IMR-90 (cell line): ENCODE measurements around the gene OFD1. TPM values are rescaled to one million over a fixed set of nuclear protein-coding genes. Genes with fewer than 3 reads are reported as not detected.

Experiments used
- ATAC-seq: fragments of 200-7000 bp; cut with Tn5 transposase; 2 replicates; pipeline ENCODE4 v1.9.1; 2020; ENCODE audit warnings: low read depth, mild to moderate bottlenecking, moderate library complexity
- BruUV-seq: library from RNA; stranded (reverse); fragments of 400-500 nt; replicated peaks from 2 replicates; lab custom pipeline; 2021; lab: Mats Ljungman, UMichigan
- CTCF ChIA-PET: fragments of 300-600 bp; formaldehyde crosslinking; extraction: SDS; loops from one replicate; lab custom pipeline; 2021; ENCODE audit warnings: antibody characterized with exemption; lab: Yijun Ruan, JAX
- POLR2A ChIA-PET: fragments of 300-600 bp; sonication (Branson Sonifier 250); formaldehyde crosslinking; loops from one replicate; lab custom pipeline; 2022; ENCODE audit warnings: antibody characterized with exemption; ENCODE audit not compliant: unreplicated experiment; lab: Charles Lee
- DNase-seq: peaks from one replicate; pipeline ENCODE4 v3.0.0; 2013
- H2AFZ ChIP-seq: replicated peaks from 2 replicates; pipeline ENCODE3; 2013; ENCODE audit warnings: low read length, mild to moderate bottlenecking; ENCODE audit not compliant: poor library complexity
- H2AK5ac ChIP-seq: 2 replicates; pipeline ENCODE4 v1.6.1; 2013; ENCODE audit warnings: low read depth, low read length, inconsistent platforms
- H2AK9ac ChIP-seq: replicated peaks from 2 replicates; pipeline ENCODE3; 2013; ENCODE audit warnings: mild to moderate bottlenecking, low read depth, low read length, moderate library complexity; ENCODE audit not compliant: poor library complexity
- H2BK120ac ChIP-seq: 2 replicates; pipeline ENCODE4 v1.6.1; 2013; ENCODE audit warnings: low read depth, low read length, inconsistent platforms
- H2BK15ac ChIP-seq: 3 replicates; pipeline ENCODE4 v1.6.1; 2013; ENCODE audit warnings: low read depth, low read length, inconsistent platforms
- H2BK20ac ChIP-seq: 2 replicates; pipeline ENCODE4 v1.6.1; 2013; ENCODE audit warnings: low read depth, mild to moderate bottlenecking, inconsistent platforms, low read length, moderate library complexity
- H2BK5ac ChIP-seq: 2 replicates; pipeline ENCODE4 v1.6.1; 2013; ENCODE audit warnings: mild to moderate bottlenecking, low read depth, low read length, inconsistent platforms; ENCODE audit not compliant: poor library complexity, severe bottlenecking
- H3K14ac ChIP-seq: replicated peaks from 2 replicates; pipeline ENCODE4 v1.6.1; 2013; ENCODE audit warnings: low read depth, low read length, inconsistent platforms
- H3K18ac ChIP-seq: 2 replicates; pipeline ENCODE4 v1.6.1; 2013; ENCODE audit warnings: low read depth, low read length, control low read depth
- H3K23ac ChIP-seq: 2 replicates; pipeline ENCODE4 v1.6.1; 2013; ENCODE audit warnings: low read depth, low read length, inconsistent platforms
- H3K27ac ChIP-seq: 2 replicates; pipeline ENCODE4 v1.5.1; 2013; ENCODE audit warnings: mild to moderate bottlenecking, control low read depth, low read length; ENCODE audit not compliant: insufficient read depth
- H3K27me3 ChIP-seq: 2 replicates; pipeline ENCODE4 v1.6.1; 2013; ENCODE audit warnings: low read length; ENCODE audit not compliant: control insufficient read depth, insufficient read depth
- H3K36me3 ChIP-seq: 2 replicates; pipeline ENCODE4 v1.6.1; 2013; ENCODE audit warnings: low read length, mixed read lengths; ENCODE audit not compliant: control insufficient read depth, insufficient read depth
- H3K4ac ChIP-seq: 2 replicates; pipeline ENCODE4 v1.6.1; 2013; ENCODE audit warnings: low read depth, low read length, inconsistent platforms
- H3K4me1 ChIP-seq: 2 replicates; pipeline ENCODE4 v1.6.1; 2013; ENCODE audit warnings: low read length, mixed read lengths; ENCODE audit not compliant: control insufficient read depth, insufficient read depth
- H3K4me2 ChIP-seq: 2 replicates; pipeline ENCODE4 v1.6.1; 2013; ENCODE audit warnings: low read depth, mild to moderate bottlenecking, control low read depth, low read length, moderate library complexity
- H3K4me3 ChIP-seq: 2 replicates; pipeline ENCODE4 v1.5.1; 2013; ENCODE audit warnings: low read depth, mild to moderate bottlenecking, control low read depth, low read length, moderate library complexity; ENCODE audit not compliant: insufficient read depth
- H3K56ac ChIP-seq: 2 replicates; pipeline ENCODE4 v1.6.1; 2013; ENCODE audit warnings: low read length, inconsistent platforms; ENCODE audit not compliant: insufficient read depth; ENCODE audit errors: extremely low read depth
- H3K79me1 ChIP-seq, 2 experiments: 2 replicates each; pipeline ENCODE4 v1.6.1; 2013; ENCODE audit warnings: low read length in 2 of 2, inconsistent platforms in 1 of 2, low read depth in 1 of 2
- H3K9ac ChIP-seq: 2 replicates; pipeline ENCODE4 v1.6.1; 2013; ENCODE audit warnings: low read depth, low read length, control low read depth
- H3K9me1 ChIP-seq: 2 replicates; pipeline ENCODE4 v1.6.1; 2013; ENCODE audit warnings: low read length, inconsistent platforms; ENCODE audit not compliant: insufficient read depth
- H3K9me3 ChIP-seq: 2 replicates; pipeline ENCODE4 v1.6.1; 2013; ENCODE audit warnings: low read length; ENCODE audit not compliant: control insufficient read depth, insufficient read depth
- H4K20me1 ChIP-seq: 2 replicates; pipeline ENCODE4 v1.6.1; 2013; ENCODE audit warnings: low read length, inconsistent platforms; ENCODE audit not compliant: insufficient read depth
- H4K5ac ChIP-seq: 2 replicates; pipeline ENCODE4 v1.6.1; 2013; ENCODE audit warnings: mild to moderate bottlenecking, low read depth, low read length, control low read depth
- H4K8ac ChIP-seq, 2 experiments: 2 replicates each; pipeline ENCODE4 v1.6.1; 2013; ENCODE audit warnings: low read depth in 2 of 2, low read length in 2 of 2, control low read depth in 1 of 2, inconsistent platforms in 1 of 2
- H4K91ac ChIP-seq: 2 replicates; pipeline ENCODE4 v1.6.1; 2013; ENCODE audit warnings: low read depth, low read length, inconsistent platforms; ENCODE audit not compliant: insufficient read depth
- CEBPB ChIP-seq: IDR thresholded peaks from 2 replicates; pipeline ENCODE4 v1.6.1; 2012; ENCODE audit warnings: low read depth, low read length, improper control_type of control experiment
- CHD1 ChIP-seq: IDR thresholded peaks from 2 replicates; pipeline ENCODE4 v1.6.1; 2012; ENCODE audit warnings: low read depth, low read length, improper control_type of control experiment
- CTCF ChIP-seq: conservative IDR thresholded peaks from 2 replicates; pipeline ENCODE4 v1.5.1; 2012; ENCODE audit warnings: mild to moderate bottlenecking, low read depth, low read length, improper control_type of control experiment
- FOS ChIP-seq: fragments of 150-350 bp; IDR thresholded peaks from 2 replicates; pipeline ENCODE4 v1.6.1; 2016; ENCODE audit warnings: low read depth, low read length
- MAFK ChIP-seq: IDR thresholded peaks from 2 replicates; pipeline ENCODE4 v1.6.1; 2012; ENCODE audit warnings: low read depth, low read length, improper control_type of control experiment
- MAZ ChIP-seq: IDR thresholded peaks from 2 replicates; pipeline ENCODE4 v1.6.1; 2012; ENCODE audit warnings: low read depth, mild to moderate bottlenecking, low read length, improper control_type of control experiment, moderate library complexity, borderline replicate concordance
- MXI1 ChIP-seq: IDR thresholded peaks from 2 replicates; pipeline ENCODE4 v1.6.1; 2012; ENCODE audit warnings: low read depth, mild to moderate bottlenecking, low read length, moderate library complexity, borderline replicate concordance
- NFE2L2 ChIP-seq: fragments of 150-350 bp; IDR thresholded peaks from 2 replicates; pipeline ENCODE4 v1.6.1; 2016; ENCODE audit warnings: low read depth, mild to moderate bottlenecking, low read length
- POLR2A ChIP-seq: IDR thresholded peaks from 2 replicates; pipeline ENCODE4 v1.6.1; 2012; ENCODE audit warnings: mild to moderate bottlenecking, low read depth, low read length
- RAD21 ChIP-seq: IDR thresholded peaks from 2 replicates; pipeline ENCODE4 v1.6.1; 2012; ENCODE audit warnings: low read length, improper control_type of control experiment
- SMC3 ChIP-seq: fragments of 150-350 bp; IDR thresholded peaks from 2 replicates; pipeline ENCODE4 v1.6.1; 2016; ENCODE audit warnings: low read depth, mild to moderate bottlenecking, antibody characterized with exemption, low read length, moderate library complexity
- USF2 ChIP-seq: fragments of 150-350 bp; IDR thresholded peaks from 2 replicates; pipeline ENCODE4 v1.6.1; 2017; ENCODE audit warnings: mild to moderate bottlenecking, antibody characterized with exemption, low read length, low read depth
- WGBS, 2 experiments: methylation state at CpG; one replicate each; pipeline versions ENCODE4 v1.1.5 to v1.1.7; 2013; ENCODE audit warnings: missing lambda C conversion rate in 2 of 2; ENCODE audit not compliant: insufficient read length in 1 of 2; ENCODE audit errors: extremely low coverage in 2 of 2; 5-methylcytosine and 5-hydroxymethylcytosine counted together
- dilution Hi-C: fragments of 300-500 bp; cut with HindIII; formaldehyde crosslinking; loops from one replicate; pipeline ENCODE4 v1.14.3; 2018; ENCODE audit warnings: low sequenced_read_pairs; ENCODE audit not compliant: unreplicated experiment
- in situ Hi-C: fragments of 300-500 bp; cut with MboI; formaldehyde crosslinking; loops from 3 replicates; pipeline ENCODE4 v1.14.3; 2019; ENCODE audit warnings: low sequenced_read_pairs, inconsistent platforms, mixed read lengths
- intact Hi-C: fragments of 100-400 bp; cut with micrococcal nuclease; formaldehyde crosslinking; loops from 2 replicates; pipeline ENCODE4 v1.10.0; 2022
- polyA plus RNA-seq, 3 experiments: library from polyadenylated mRNA; depleted of rRNA; stranded (reverse); fragments of >200 nt; gene quantifications; 2 replicates each; pipeline ENCODE4 v1.2.3, GENCODE V29; 2012; ENCODE audit warnings: low replicate concordance in 1 of 3
- total RNA-seq: library from RNA; depleted of rRNA; stranded (reverse); fragments of >200 nt; gene quantifications from 2 replicates; pipeline ENCODE4 v1.2.3, GENCODE V29; 2012
- TF ChIP-seq, protein P1 (sequence below): fragments of 150-350 bp; IDR thresholded peaks from 2 replicates; pipeline ENCODE4 v1.6.1; 2016; ENCODE audit warnings: low read depth, mild to moderate bottlenecking, low read length, moderate library complexity, borderline replicate concordance

Gene OFD1
- total and polyA plus RNA-seq, 2 of the 4 experiments (the other 2 are of a cell fraction), result 8.4 to 8.6 TPM

- TF ChIP-seq MAZ (no peak), POLR2A (no peak), CHD1 (no peak), CTCF (no peak), CEBPB (no peak), MXI1 (no peak), SMC3 (no peak), USF2 (no peak), FOS (no peak), MAFK (no peak), RAD21 (no peak), NFE2L2 (no peak)
- TF ChIP-seq, protein P1, sequence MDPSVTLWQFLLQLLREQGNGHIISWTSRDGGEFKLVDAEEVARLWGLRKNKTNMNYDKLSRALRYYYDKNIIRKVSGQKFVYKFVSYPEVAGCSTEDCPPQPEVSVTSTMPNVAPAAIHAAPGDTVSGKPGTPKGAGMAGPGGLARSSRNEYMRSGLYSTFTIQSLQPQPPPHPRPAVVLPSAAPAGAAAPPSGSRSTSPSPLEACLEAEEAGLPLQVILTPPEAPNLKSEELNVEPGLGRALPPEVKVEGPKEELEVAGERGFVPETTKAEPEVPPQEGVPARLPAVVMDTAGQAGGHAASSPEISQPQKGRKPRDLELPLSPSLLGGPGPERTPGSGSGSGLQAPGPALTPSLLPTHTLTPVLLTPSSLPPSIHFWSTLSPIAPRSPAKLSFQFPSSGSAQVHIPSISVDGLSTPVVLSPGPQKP, result no peak
Measured at GRCh38 chrX:13808293-13808692, 73.7 kb downstream of the OFD1 start.

More at GRCh38 chrX:13808293-13808692, 73.7 kb downstream of the OFD1 start:
- Histone ChIP-seq H2BK15ac (no peak overlapping the region), H3K9me1 (no peaks in the 10 kb centered on the region), H3K9me3 (no peaks in the 10 kb centered on the region), H2AFZ (no peak overlapping the region), H2BK5ac (no peak overlapping the region), H3K4me3 (no peak overlapping the region), H3K27me3 (peaks cover 12% of the 10 kb centered on the region), H4K20me1 (no peaks in the 10 kb centered on the region), H3K14ac (no peak overlapping the region), H2AK5ac (no peak overlapping the region), H3K18ac (no peak overlapping the region), H3K4me1 (no peaks in the 10 kb centered on the region), H2BK20ac (no peak overlapping the region), H3K4ac (no peak overlapping the region), H2AK9ac (no peak overlapping the region), H3K79me1 (no peaks in the 10 kb centered on the region), H2BK120ac (no peak overlapping the region), H4K8ac (no peak overlapping the region), H4K91ac (no peak overlapping the region), H4K5ac (no peak overlapping the region), H3K4me2 (no peak overlapping the region), H3K36me3 (no peaks in the 10 kb centered on the region), H3K56ac (no peak overlapping the region), H3K23ac (no peak overlapping the region), H3K9ac (no peak overlapping the region), H3K27ac (no peak overlapping the region)
- dilution Hi-C loops (no loop called here), in situ Hi-C loops (no loop called here), intact Hi-C loops (no loop called here)
- no TSS peak for BruUV-seq
- ChIA-PET CTCF (no interaction called here), POLR2A (no interaction called here)
- ATAC-seq, result no peak
- no peak for DNase-seq
- WGBS, 2 experiments, result no CpG with 5 or more reads among the region's 4 CpGs
